H9 (cell line): Measurements from ENCODE around the gene NPDC1. TPM values are rescaled to one million over a fixed set of nuclear protein-coding genes. Genes with fewer than 3 reads are reported as not detected.
A peak's percentile ranks its signal among the peaks of the same experiment; 100 is the strongest.

Experiments used
- DNase-seq: peaks from one replicate; pipeline ENCODE4 v3.0.0-alpha.2; 2017
- H2AFZ ChIP-seq: one replicate; pipeline ENCODE4 v1.6.1; 2013; ENCODE audit warnings: mild to moderate bottlenecking, low read length, control low read depth, moderate library complexity
- H2AK5ac ChIP-seq: 2 replicates; pipeline ENCODE4 v1.6.1; 2013; ENCODE audit warnings: low read length, control low read depth, mixed read lengths; ENCODE audit not compliant: insufficient read length
- H2BK120ac ChIP-seq: one replicate; pipeline ENCODE4 v1.6.1; 2013; ENCODE audit warnings: low read depth, mild to moderate bottlenecking, low read length, control low read depth, inconsistent platforms; ENCODE audit not compliant: poor library complexity, severe bottlenecking
- H2BK12ac ChIP-seq: 2 replicates; pipeline ENCODE4 v1.6.1; 2013; ENCODE audit warnings: low read length, control low read depth, mixed read lengths, low read depth; ENCODE audit not compliant: insufficient read length
- H2BK15ac ChIP-seq: 2 replicates; pipeline ENCODE4 v1.6.1; 2013; ENCODE audit warnings: low read depth, low read length, control low read depth
- H2BK20ac ChIP-seq: one replicate; pipeline ENCODE4 v1.6.1; 2013; ENCODE audit warnings: low read depth, mild to moderate bottlenecking, low read length, control low read depth, inconsistent platforms; ENCODE audit not compliant: poor library complexity, severe bottlenecking
- H2BK5ac ChIP-seq: 2 replicates; pipeline ENCODE4 v1.6.1; 2013; ENCODE audit warnings: low read length, control low read depth, mixed read lengths; ENCODE audit not compliant: insufficient read length
- H3K14ac ChIP-seq: 2 replicates; pipeline ENCODE4 v1.6.1; 2013; ENCODE audit warnings: low read length, control low read depth; ENCODE audit not compliant: insufficient read depth
- H3K18ac ChIP-seq: 2 replicates; pipeline ENCODE4 v1.6.1; 2013; ENCODE audit warnings: low read depth, mild to moderate bottlenecking, mixed read lengths, low read length, control low read depth; ENCODE audit not compliant: insufficient read length
- H3K23ac ChIP-seq: 2 replicates; pipeline ENCODE4 v1.6.1; 2013; ENCODE audit warnings: low read length, control low read depth, mixed read lengths, low read depth; ENCODE audit not compliant: insufficient read length
- H3K23me2 ChIP-seq: 2 replicates; pipeline ENCODE4 v1.6.1; 2013; ENCODE audit warnings: low read depth, mild to moderate bottlenecking, mixed read lengths, low read length, control low read depth; ENCODE audit not compliant: insufficient read length, poor library complexity, severe bottlenecking
- H3K27ac ChIP-seq: 2 replicates; pipeline ENCODE4 v1.5.1; 2013; ENCODE audit warnings: low read length, control low read depth, mixed read lengths, low read depth; ENCODE audit not compliant: insufficient read length
- H3K27me3 ChIP-seq: 2 replicates; pipeline ENCODE4 v1.6.1; 2013; ENCODE audit warnings: low read length, control low read depth, inconsistent platforms; ENCODE audit not compliant: insufficient read depth
- H3K4ac ChIP-seq: 2 replicates; pipeline ENCODE4 v1.6.1; 2013; ENCODE audit warnings: low read depth, mild to moderate bottlenecking, control low read depth, inconsistent platforms, low read length, moderate library complexity
- H3K4me1 ChIP-seq: 2 replicates; pipeline ENCODE4 v1.6.1; 2013; ENCODE audit warnings: low read length, control low read depth, inconsistent platforms; ENCODE audit not compliant: insufficient read depth
- H3K4me2 ChIP-seq: 2 replicates; pipeline ENCODE4 v1.6.1; 2013; ENCODE audit warnings: low read length, control low read depth, mixed read lengths; ENCODE audit not compliant: insufficient read length, insufficient read depth
- H3K56ac ChIP-seq: 2 replicates; pipeline ENCODE4 v1.6.1; 2013; ENCODE audit warnings: low read depth, mild to moderate bottlenecking, mixed read lengths, low read length, control low read depth; ENCODE audit not compliant: insufficient read length
- H3K79me1 ChIP-seq: 2 replicates; pipeline ENCODE4 v1.6.1; 2013; ENCODE audit warnings: low read depth, mild to moderate bottlenecking, moderate library complexity, low read length, control low read depth, inconsistent platforms; ENCODE audit not compliant: insufficient read depth, poor library complexity, severe bottlenecking
- H3K79me2 ChIP-seq: 2 replicates; pipeline ENCODE4 v1.6.1; 2013; ENCODE audit warnings: low read length, control low read depth, inconsistent platforms; ENCODE audit not compliant: insufficient read depth
- H3K9ac ChIP-seq: 2 replicates; pipeline ENCODE4 v1.6.1; 2013; ENCODE audit warnings: low read length, control low read depth, mixed read lengths; ENCODE audit not compliant: insufficient read length; ENCODE audit errors: extremely low read depth
- H3K9me3 ChIP-seq: one replicate; pipeline ENCODE4 v1.6.1; 2013; ENCODE audit warnings: low read depth, low read length, inconsistent platforms; ENCODE audit not compliant: control insufficient read depth
- H3T11ph ChIP-seq: one replicate; pipeline ENCODE4 v1.6.1; 2013; ENCODE audit warnings: mild to moderate bottlenecking, low read length, control low read depth, inconsistent platforms
- H4K20me1 ChIP-seq: one replicate; pipeline ENCODE4 v1.6.1; 2013; ENCODE audit not compliant: control insufficient read depth, insufficient read length, insufficient read depth
- H4K5ac ChIP-seq: 2 replicates; pipeline ENCODE4 v1.6.1; 2013; ENCODE audit warnings: low read depth, mild to moderate bottlenecking, mixed read lengths, low read length, control low read depth; ENCODE audit not compliant: insufficient read length
- H4K8ac ChIP-seq: replicated peaks from 2 replicates; pipeline ENCODE4 v1.6.1; 2013; ENCODE audit warnings: low read length, control low read depth, mixed read lengths, low read depth; ENCODE audit not compliant: insufficient read length
- H4K91ac ChIP-seq: 2 replicates; pipeline ENCODE4 v1.6.1; 2013; ENCODE audit warnings: low read depth, mild to moderate bottlenecking, moderate library complexity, mixed read lengths, low read length, control low read depth; ENCODE audit not compliant: insufficient read length
- H3K27ac Mint-ChIP-seq, 3 experiments: 2 replicates in 2 of 3; 3 replicates in 1 of 3; pipeline ENCODE4 v1.8.0; 2020 to 2021; ENCODE audit warnings: mixed read lengths in 3 of 3, mild to moderate bottlenecking in 1 of 3, moderate library complexity in 1 of 3
- H3K27me3 Mint-ChIP-seq: 2 replicates; pipeline ENCODE4 v1.8.0; 2021; ENCODE audit warnings: low read depth, mild to moderate bottlenecking, moderate library complexity, mixed read lengths
- H3K36me3 Mint-ChIP-seq, 3 experiments: 2 replicates in 2 of 3; 3 replicates in 1 of 3; pipeline ENCODE4 v1.8.0; 2020 to 2021; ENCODE audit warnings: low read depth in 3 of 3, mixed read lengths in 3 of 3; ENCODE audit not compliant: insufficient read depth in 1 of 3
- H3K4me1 Mint-ChIP-seq, 2 experiments: 2 replicates each; pipeline ENCODE4 v1.8.0; 2020; ENCODE audit warnings: mixed read lengths in 2 of 2
- H3K4me3 Mint-ChIP-seq, 2 experiments: 2 replicates in 1 of 2; 3 replicates in 1 of 2; pipeline ENCODE4 v1.8.0; 2020 to 2021; ENCODE audit warnings: mild to moderate bottlenecking in 2 of 2, mixed read lengths in 2 of 2, moderate library complexity in 1 of 2
- H3K9me3 Mint-ChIP-seq, 2 experiments: 2 replicates in 1 of 2; 3 replicates in 1 of 2; pipeline ENCODE4 v1.8.0; 2020; ENCODE audit warnings: mild to moderate bottlenecking in 2 of 2, mixed read lengths in 2 of 2, moderate library complexity in 1 of 2
- WGBS: extraction: QIAGEN DNeasy Blood & Tissue Kit; methylation state at CpG from one replicate; pipeline ENCODE4 v1.1.7; 2013; ENCODE audit warnings: missing lambda C conversion rate, low lambda C conversion rate, mixed read lengths; ENCODE audit not compliant: insufficient read length; ENCODE audit errors: extremely low coverage; 5-methylcytosine and 5-hydroxymethylcytosine counted together
- total RNA-seq: library from RNA; stranded (reverse); gene quantifications from 2 replicates; pipeline ENCODE4 v1.2.1, GENCODE V29; 2021
- TF ChIP-seq, protein P1 (sequence below): fragments of 200-600 bp; sonication (generic); conservative IDR thresholded peaks from 3 replicates; pipeline ENCODE4 v1.8.0; 2021; ENCODE audit warnings: antibody characterized with exemption, mild to moderate bottlenecking

Gene NPDC1
- total RNA-seq, 1 experiment from 2014 or later, result 57.6 TPM

DNA sequence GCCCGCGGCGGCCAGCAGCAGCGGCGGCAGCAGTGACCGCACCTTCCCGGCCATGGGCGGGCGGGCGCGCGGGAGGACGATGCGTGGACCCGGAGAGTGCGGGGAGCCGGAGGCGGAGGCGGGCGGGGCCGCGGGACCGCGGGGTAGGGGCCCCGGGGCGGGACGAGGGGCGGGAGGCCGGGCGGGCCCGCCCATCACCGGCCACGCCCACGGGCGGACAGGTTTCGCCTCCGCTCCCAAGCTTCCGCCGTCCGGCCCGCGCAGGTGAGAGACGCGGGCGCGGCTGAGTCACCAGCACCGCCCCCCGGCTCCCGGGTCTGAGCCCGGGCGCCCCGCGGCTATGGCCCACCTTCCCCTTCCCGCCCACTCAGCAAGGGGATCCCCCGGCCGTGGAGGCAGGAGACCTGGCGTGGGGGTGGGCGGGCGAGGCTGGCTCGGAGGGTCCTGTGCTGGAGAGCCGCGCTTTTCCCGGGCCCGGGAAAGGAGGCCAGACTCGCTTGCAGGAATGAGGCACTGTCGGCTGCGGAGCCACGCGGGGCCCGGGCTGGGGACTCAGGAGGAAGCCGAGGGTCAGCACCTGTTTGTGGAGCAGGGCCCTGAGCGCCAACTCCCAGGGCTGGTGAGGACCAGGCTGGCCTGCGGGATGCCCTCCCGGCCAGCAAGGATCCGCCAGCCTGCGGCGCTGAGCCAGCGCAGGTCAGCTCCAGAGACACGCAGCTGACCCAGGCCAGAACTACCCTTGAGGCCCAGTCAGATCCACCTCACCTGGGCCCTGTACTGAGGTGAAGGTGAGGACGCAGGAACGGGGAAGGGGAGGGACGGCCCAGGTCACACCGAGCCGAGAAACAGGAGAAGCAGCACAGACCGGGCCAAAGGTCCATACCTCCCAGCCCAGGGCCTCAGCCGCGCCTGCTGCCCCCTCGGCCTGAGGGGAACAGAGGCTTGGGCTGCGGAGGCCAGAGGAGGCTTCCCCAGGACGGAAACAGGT lies 8.3 kb upstream of the NPDC1 start, which contains the start of gene ENTPD2:
Gene ENTPD2, minus strand, starts transcription at position 118 of the 988 bp plus-strand sequence. Its CDS starts 64 bp downstream, at position 54.
- peak; percentile 71 for DNase-seq
- H3K23ac ChIP-seq, result no peak within 1 kb of the TSS
- no peaks in the 10 kb centered on the region for H3K79me2 ChIP-seq
- no peak within 1 kb of the TSS for H2BK20ac ChIP-seq
- no peak within 1 kb of the TSS for H3K4ac ChIP-seq
- no peak within 1 kb of the TSS for H3K27ac ChIP-seq
- Mint-ChIP-seq H3K36me3 (no peaks in the 10 kb centered on the region), H3K4me3 (peak within 1 kb of the TSS; percentile 25 to 64), H3K27me3 (peaks cover 71% of the 10 kb centered on the region), H3K27ac (no peak within 1 kb of the TSS; a peak in 1 of 7 replicates), H3K9me3 (no peaks in the 10 kb centered on the region), H3K4me1 (peaks cover 2 to 11% of the 10 kb centered on the region in 2 experiments)
- H4K5ac ChIP-seq, result no peak within 1 kb of the TSS
- no peak within 1 kb of the TSS for H2BK15ac ChIP-seq
- H3K14ac ChIP-seq, result no peak within 1 kb of the TSS; the same call in 1 of the 2 replicates
- peaks cover 6% of the 10 kb centered on the region for H3K23me2 ChIP-seq
- no peak within 1 kb of the TSS for H2AK5ac ChIP-seq
- WGBS, result no CpG with 5 or more reads among the region's 90 CpGs
- H3K18ac ChIP-seq, result no peak within 1 kb of the TSS
- H3K79me1 ChIP-seq, result no peaks in the 10 kb centered on the region
- no peak within 1 kb of the TSS for H4K91ac ChIP-seq
- no peak within 1 kb of the TSS for H3K9ac ChIP-seq
- H3K4me1 ChIP-seq, result no peaks in the 10 kb centered on the region
- H3K4me2 ChIP-seq, result peak within 1 kb of the TSS; percentile 49
- H2BK120ac ChIP-seq, result no peak within 1 kb of the TSS
- H2AFZ ChIP-seq, result no peak within 1 kb of the TSS
- TF ChIP-seq, protein P1, sequence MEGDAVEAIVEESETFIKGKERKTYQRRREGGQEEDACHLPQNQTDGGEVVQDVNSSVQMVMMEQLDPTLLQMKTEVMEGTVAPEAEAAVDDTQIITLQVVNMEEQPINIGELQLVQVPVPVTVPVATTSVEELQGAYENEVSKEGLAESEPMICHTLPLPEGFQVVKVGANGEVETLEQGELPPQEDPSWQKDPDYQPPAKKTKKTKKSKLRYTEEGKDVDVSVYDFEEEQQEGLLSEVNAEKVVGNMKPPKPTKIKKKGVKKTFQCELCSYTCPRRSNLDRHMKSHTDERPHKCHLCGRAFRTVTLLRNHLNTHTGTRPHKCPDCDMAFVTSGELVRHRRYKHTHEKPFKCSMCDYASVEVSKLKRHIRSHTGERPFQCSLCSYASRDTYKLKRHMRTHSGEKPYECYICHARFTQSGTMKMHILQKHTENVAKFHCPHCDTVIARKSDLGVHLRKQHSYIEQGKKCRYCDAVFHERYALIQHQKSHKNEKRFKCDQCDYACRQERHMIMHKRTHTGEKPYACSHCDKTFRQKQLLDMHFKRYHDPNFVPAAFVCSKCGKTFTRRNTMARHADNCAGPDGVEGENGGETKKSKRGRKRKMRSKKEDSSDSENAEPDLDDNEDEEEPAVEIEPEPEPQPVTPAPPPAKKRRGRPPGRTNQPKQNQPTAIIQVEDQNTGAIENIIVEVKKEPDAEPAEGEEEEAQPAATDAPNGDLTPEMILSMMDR, result no peak
- no peaks in the 10 kb centered on the region for H4K20me1 ChIP-seq
- H2BK12ac ChIP-seq, result no peak within 1 kb of the TSS
- no peak within 1 kb of the TSS for H2BK5ac ChIP-seq
- no peaks in the 10 kb centered on the region for H3K9me3 ChIP-seq
- H3T11ph ChIP-seq, result no peak within 1 kb of the TSS
- peaks cover 2% of the 10 kb centered on the region; the same call in 1 of the 2 replicates for H3K27me3 ChIP-seq
- no peak within 1 kb of the TSS for H3K56ac ChIP-seq
- no peak within 1 kb of the TSS for H4K8ac ChIP-seq
